Upper lobe of left lung (tissue), 4 donors: ENCODE measurements around the gene METTL25B.

Source experiments
- CTCF ChIP-seq, 6 experiments: fragments of 450-650 bp in 4 of 6; fragments of 200-600 bp in 2 of 6; sonication (generic) in 2 of 6; IDR thresholded peaks; one replicate each; pipeline ENCODE4 v1.5.1; 2016 to 2019; ENCODE audit warnings: antibody characterized with exemption in 6 of 6
- POLR2A ChIP-seq, 4 donors: fragments of 450-650 bp; IDR thresholded peaks; one replicate each; pipeline ENCODE4 v1.5.1; 2016 to 2017; ENCODE audit warnings: antibody characterized with exemption in 4 of 4, mild to moderate bottlenecking in 2 of 4

GRCh38 chr1:156767101-156767878, 39.0 kb downstream of the METTL25B start, which contains the start of gene PRCC:
- peak in 3 of 4 donors; percentile 8 to 60 (median 32) for TF ChIP-seq POLR2A (IDR thresholded peaks at IDR 0.05)
- TF ChIP-seq CTCF (IDR thresholded peaks at IDR 0.05) = peak in 1 of 6 experiments; percentile 16
